ENCODE measurements around the gene CALHM3. TPM values are rescaled to one million over a fixed set of nuclear protein-coding genes. Genes with fewer than 3 reads are reported as not detected.

The CALHM3 gene
- total RNA-seq, 1 donor from 2014 or later, result not detected

DNA sequence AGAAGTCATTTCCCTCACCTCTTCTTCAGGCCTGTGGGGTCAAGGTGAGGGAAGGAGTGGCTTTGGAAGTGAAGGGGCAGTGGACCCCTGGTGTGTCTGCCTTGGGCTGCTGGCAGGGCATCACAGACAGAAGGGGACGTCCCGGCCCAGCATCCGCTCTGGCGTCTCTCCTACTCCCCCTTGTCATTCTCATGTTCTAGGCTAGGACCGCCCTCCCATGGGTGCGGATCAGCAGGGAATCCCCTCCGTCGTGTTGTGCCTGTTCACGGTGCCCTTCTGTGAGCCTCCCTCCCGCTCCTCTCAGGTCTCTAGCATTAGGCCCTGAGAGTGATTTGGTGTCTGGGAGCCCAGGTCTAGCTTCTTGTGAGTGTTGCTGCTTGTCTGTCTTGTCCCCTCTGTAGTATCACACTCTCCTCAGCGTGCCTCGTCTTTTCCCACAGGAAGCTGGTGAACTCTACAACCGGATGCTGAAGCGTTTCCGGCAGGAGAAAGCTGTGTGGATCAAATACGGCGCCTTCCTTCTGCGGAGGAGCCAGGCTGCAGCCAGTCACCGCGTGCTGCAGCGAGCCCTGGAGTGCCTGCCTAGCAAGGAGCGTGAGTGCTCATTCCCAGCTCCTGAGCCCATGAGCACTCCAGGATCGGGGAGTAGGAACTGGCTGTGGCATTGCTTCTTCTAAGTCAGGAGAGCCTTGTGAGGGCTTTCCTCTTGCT is 35.4 kb downstream of the CALHM3 start:
- peak overlapping the region; percentile 89 for H3K27ac ChIP-seq
- H3K4me3 ChIP-seq, result no peak overlapping the region
- no peak for TF ChIP-seq POLR2AphosphoS5 (IDR thresholded peaks at IDR 0.05; ENCODE audit: insufficient read depth in 1 of 2, low read depth in 1 of 2)
- TF ChIP-seq POLR2A (IDR thresholded peaks at IDR 0.05), result no peak
- TF ChIP-seq, protein P1, sequence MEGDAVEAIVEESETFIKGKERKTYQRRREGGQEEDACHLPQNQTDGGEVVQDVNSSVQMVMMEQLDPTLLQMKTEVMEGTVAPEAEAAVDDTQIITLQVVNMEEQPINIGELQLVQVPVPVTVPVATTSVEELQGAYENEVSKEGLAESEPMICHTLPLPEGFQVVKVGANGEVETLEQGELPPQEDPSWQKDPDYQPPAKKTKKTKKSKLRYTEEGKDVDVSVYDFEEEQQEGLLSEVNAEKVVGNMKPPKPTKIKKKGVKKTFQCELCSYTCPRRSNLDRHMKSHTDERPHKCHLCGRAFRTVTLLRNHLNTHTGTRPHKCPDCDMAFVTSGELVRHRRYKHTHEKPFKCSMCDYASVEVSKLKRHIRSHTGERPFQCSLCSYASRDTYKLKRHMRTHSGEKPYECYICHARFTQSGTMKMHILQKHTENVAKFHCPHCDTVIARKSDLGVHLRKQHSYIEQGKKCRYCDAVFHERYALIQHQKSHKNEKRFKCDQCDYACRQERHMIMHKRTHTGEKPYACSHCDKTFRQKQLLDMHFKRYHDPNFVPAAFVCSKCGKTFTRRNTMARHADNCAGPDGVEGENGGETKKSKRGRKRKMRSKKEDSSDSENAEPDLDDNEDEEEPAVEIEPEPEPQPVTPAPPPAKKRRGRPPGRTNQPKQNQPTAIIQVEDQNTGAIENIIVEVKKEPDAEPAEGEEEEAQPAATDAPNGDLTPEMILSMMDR (IDR thresholded peaks at IDR 0.05), result no peak
- no peaks in the 10 kb centered on the region for H3K9me3 ChIP-seq
- intact Hi-C loops (cut with DNase I), result no loop called here
- peaks cover 0 to 77% of the 10 kb centered on the region in 2 donors for H3K36me3 ChIP-seq
- DNase-seq (ENCODE audit: extremely low spot score in 2 of 2), result no peak
- H3K27me3 ChIP-seq, result no peaks in the 10 kb centered on the region
- peaks cover 64% of the 10 kb centered on the region for H3K4me1 ChIP-seq

DNA sequence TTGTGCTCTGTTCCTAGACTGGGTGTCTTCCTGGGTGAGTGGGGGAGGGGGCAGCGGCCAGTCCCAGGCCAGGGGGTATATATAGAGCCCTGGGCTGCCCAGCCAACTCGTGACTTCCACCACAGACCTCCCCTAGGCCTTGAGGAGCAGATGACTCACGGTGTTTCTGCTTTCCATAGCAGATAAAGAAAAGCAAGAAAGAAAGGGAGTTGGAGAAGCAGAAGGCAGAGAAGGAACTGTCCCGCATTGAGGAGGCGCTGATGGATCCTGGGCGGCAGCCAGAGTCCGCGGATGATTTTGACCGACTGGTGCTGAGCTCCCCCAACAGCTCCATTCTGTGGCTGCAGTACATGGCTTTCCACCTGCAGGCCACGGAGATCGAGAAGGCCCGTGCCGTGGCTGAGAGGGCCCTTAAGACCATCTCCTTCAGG is 37.0 kb downstream of the CALHM3 start:
- intact Hi-C loops (cut with DNase I), result no loop called here
- peaks cover 0 to 78% of the 10 kb centered on the region in 2 donors for H3K36me3 ChIP-seq
- TF ChIP-seq POLR2AphosphoS5 (IDR thresholded peaks at IDR 0.05; ENCODE audit: insufficient read depth in 1 of 2, low read depth in 1 of 2), result peak in 1 of 2 donors; percentile 27
- no peak for TF ChIP-seq POLR2A (IDR thresholded peaks at IDR 0.05)
- peaks cover 48% of the 10 kb centered on the region for H3K4me1 ChIP-seq
- no peaks in the 10 kb centered on the region for H3K27me3 ChIP-seq
- no peak for DNase-seq (ENCODE audit: extremely low spot score in 2 of 2)
- H3K27ac ChIP-seq, result peak overlapping the region; percentile 89
- H3K4me3 ChIP-seq, result no peak overlapping the region
- no peaks in the 10 kb centered on the region for H3K9me3 ChIP-seq

DNA sequence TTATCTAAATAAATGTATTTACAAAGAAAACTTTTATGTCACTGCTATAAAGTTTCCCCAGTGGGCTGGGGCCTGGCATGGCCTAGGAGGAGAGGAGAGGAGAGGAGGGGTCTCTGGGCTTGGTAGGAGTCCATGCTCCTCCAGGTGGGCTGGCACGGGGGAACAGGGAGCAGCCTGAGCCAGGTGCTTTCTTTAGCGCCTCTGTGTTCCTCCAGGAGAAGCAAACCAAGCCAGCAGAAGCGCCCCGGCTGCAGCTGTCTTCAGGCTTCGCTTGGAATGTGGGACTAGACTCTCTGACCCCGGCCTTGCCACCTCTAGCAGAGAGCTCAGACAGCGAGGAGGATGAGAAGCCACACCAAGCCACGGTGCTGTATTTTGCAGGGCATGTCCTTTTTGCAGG is 37.4 kb downstream of the CALHM3 start:
- intact Hi-C loops (cut with DNase I), result no loop called here
- Histone ChIP-seq H3K36me3 (peaks cover 0 to 76% of the 10 kb centered on the region in 2 donors), H3K4me3 (no peak overlapping the region), H3K27ac (peak overlapping the region; percentile 89), H3K27me3 (no peaks in the 10 kb centered on the region), H3K9me3 (no peaks in the 10 kb centered on the region), H3K4me1 (peaks cover 44% of the 10 kb centered on the region)
- TF ChIP-seq, protein P1 (IDR thresholded peaks at IDR 0.05), result no peak
- TF ChIP-seq POLR2AphosphoS5 (IDR thresholded peaks at IDR 0.05; ENCODE audit: insufficient read depth in 1 of 2, low read depth in 1 of 2) (no peak), POLR2A (IDR thresholded peaks at IDR 0.05) (no peak)
- no peak for DNase-seq (ENCODE audit: extremely low spot score in 2 of 2)

DNA sequence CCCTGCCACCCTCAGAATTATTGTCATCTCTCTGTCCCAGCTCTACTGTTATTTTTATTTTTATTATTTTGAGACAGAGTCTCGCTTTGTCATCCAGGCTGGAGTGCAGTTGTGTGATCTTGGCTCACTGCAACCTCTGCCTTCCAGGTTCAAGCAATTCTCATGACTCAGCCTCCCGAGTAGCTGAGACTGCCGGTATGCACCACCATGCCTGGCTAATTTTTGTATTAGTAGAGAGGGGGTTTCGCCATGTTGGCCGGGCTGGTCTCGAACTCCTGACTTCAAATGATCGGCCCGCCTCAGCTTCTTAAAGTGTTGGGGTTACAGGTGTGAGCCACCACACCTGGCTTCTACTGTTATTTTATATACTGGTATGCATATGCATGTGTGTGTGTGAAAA is 37.8 kb downstream of the CALHM3 start:
- peaks cover 40% of the 10 kb centered on the region for H3K4me1 ChIP-seq
- no peaks in the 10 kb centered on the region for H3K27me3 ChIP-seq
- peak overlapping the region; percentile 89 for H3K27ac ChIP-seq
- no peak for DNase-seq (ENCODE audit: extremely low spot score in 2 of 2)
- TF ChIP-seq, protein P1 (IDR thresholded peaks at IDR 0.05), result no peak
- TF ChIP-seq POLR2A (IDR thresholded peaks at IDR 0.05) (no peak), POLR2AphosphoS5 (IDR thresholded peaks at IDR 0.05; ENCODE audit: insufficient read depth in 1 of 2, low read depth in 1 of 2) (no peak)
- H3K36me3 ChIP-seq, result peaks cover 0 to 75% of the 10 kb centered on the region in 2 donors
- H3K4me3 ChIP-seq, result no peak overlapping the region
- intact Hi-C loops (cut with DNase I), result no loop called here
- no peaks in the 10 kb centered on the region for H3K9me3 ChIP-seq

DNA sequence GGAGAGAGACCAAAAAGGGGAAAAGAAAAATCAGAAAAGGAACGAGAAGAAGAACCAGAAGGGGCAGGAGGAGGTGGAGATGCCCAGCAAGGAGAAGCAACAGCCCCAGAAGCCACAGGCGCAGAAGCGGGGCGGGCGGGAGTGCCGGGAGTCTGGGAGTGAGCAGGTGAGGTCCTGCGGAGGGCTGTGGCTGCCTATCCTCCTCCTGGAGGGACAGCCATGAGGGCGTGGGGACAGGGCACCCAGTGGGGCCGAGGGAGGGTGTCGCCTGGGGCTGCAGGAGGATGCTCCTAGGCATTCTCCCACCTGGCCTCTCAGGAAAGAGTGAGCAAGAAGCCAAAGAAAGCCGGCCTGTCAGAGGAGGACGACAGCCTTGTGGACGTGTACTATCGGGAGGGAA is 38.6 kb downstream of the CALHM3 start:
- intact Hi-C loops (cut with DNase I), result no loop called here
- H3K4me1 ChIP-seq, result peaks cover 32% of the 10 kb centered on the region
- H3K9me3 ChIP-seq, result no peaks in the 10 kb centered on the region
- no peak for TF ChIP-seq POLR2AphosphoS5 (IDR thresholded peaks at IDR 0.05; ENCODE audit: insufficient read depth in 1 of 2, low read depth in 1 of 2)
- TF ChIP-seq POLR2A (IDR thresholded peaks at IDR 0.05), result no peak
- TF ChIP-seq, protein P1 (IDR thresholded peaks at IDR 0.05), result no peak
- no peaks in the 10 kb centered on the region for H3K27me3 ChIP-seq
- no peak for DNase-seq (ENCODE audit: extremely low spot score in 2 of 2)
- no peak overlapping the region for H3K4me3 ChIP-seq
- peaks cover 0 to 71% of the 10 kb centered on the region in 2 donors for H3K36me3 ChIP-seq
- H3K27ac ChIP-seq, result no peak overlapping the region
